Type B pancreatic cell (in vitro differentiated cells): ENCODE results near the gene IPO9. TPM values are rescaled to one million over a fixed set of nuclear protein-coding genes. Genes with fewer than 3 reads are reported as not detected.

Source experiments
- DNase-seq: peaks from one replicate; pipeline ENCODE4 v3.0.0; 2021; ENCODE audit warnings: mixed read lengths; ENCODE audit not compliant: unreplicated experiment; ENCODE audit errors: extremely low spot score
- H3K27ac Mint-ChIP-seq: 2 replicates; pipeline ENCODE4 v1.8.0; 2021; ENCODE audit warnings: mild to moderate bottlenecking, mixed read lengths
- H3K27me3 Mint-ChIP-seq: 2 replicates; pipeline ENCODE4 v1.8.0; 2021; ENCODE audit warnings: mixed read lengths
- H3K36me3 Mint-ChIP-seq: 2 replicates; pipeline ENCODE4 v1.8.0; 2021; ENCODE audit warnings: mixed read lengths
- H3K4me1 Mint-ChIP-seq: one replicate; pipeline ENCODE4 v1.8.0; 2021; ENCODE audit warnings: mixed read lengths; ENCODE audit not compliant: unreplicated experiment
- H3K4me3 Mint-ChIP-seq: 2 replicates; pipeline ENCODE4 v1.8.0; 2021; ENCODE audit warnings: mild to moderate bottlenecking, mixed read lengths
- H3K9me3 Mint-ChIP-seq: 2 replicates; pipeline ENCODE4 v1.8.0; 2021; ENCODE audit warnings: mixed read lengths
- CTCF ChIP-seq: fragments of 200-600 bp; sonication (generic); conservative IDR thresholded peaks from 2 replicates; pipeline ENCODE4 v1.5.0; 2021; ENCODE audit warnings: antibody characterized with exemption, mild to moderate bottlenecking
- total RNA-seq: library from RNA; stranded (reverse); gene quantifications from 2 replicates; pipeline ENCODE4 v1.2.1, GENCODE V29; 2021; ENCODE audit warnings: low replicate concordance

The IPO9 gene
- total RNA-seq, 1 donor from 2014 or later: 92.4 TPM

- Mint-ChIP-seq H3K9me3 (no peaks in the 10 kb centered on the region), H3K27me3 (peaks cover 10% of the 10 kb centered on the region), H3K4me3 (no peak overlapping the region), H3K36me3 (peaks cover 3% of the 10 kb centered on the region), H3K27ac (no peak overlapping the region), H3K4me1 (peaks cover 12% of the 10 kb centered on the region)
- no peak for DNase-seq
- TF ChIP-seq CTCF: no peak
These were observed 65.6 kb downstream of the IPO9 start for GRCh38 chr1:201894343-201895119.

- Mint-ChIP-seq H3K27ac (no peak overlapping the region), H3K4me3 (no peak overlapping the region), H3K27me3 (peaks cover 7% of the 10 kb centered on the region), H3K4me1 (peaks cover 12% of the 10 kb centered on the region), H3K36me3 (peaks cover 3% of the 10 kb centered on the region), H3K9me3 (no peaks in the 10 kb centered on the region)
- no peak for TF ChIP-seq CTCF
- DNase-seq: no peak
These were observed 66.2 kb downstream of the IPO9 start for GRCh38 chr1:201895120-201895665.

GRCh38 chr1:201895913-201896807 is 67.2 kb downstream of the IPO9 start:
- Mint-ChIP-seq H3K4me3 (peak overlapping the region; percentile 2), H3K27me3 (no peaks in the 10 kb centered on the region), H3K9me3 (no peaks in the 10 kb centered on the region), H3K36me3 (peaks cover 3% of the 10 kb centered on the region), H3K4me1 (peaks cover 12% of the 10 kb centered on the region), H3K27ac (peak overlapping the region; percentile 64)
- peak; percentile 99 for TF ChIP-seq CTCF
- peak; percentile 92 for DNase-seq

- Mint-ChIP-seq H3K4me3 (no peak overlapping the region), H3K4me1 (peaks cover 12% of the 10 kb centered on the region), H3K27me3 (no peaks in the 10 kb centered on the region), H3K27ac (no peak overlapping the region), H3K36me3 (peaks cover 3% of the 10 kb centered on the region), H3K9me3 (no peaks in the 10 kb centered on the region)
- TF ChIP-seq CTCF: no peak
- no peak for DNase-seq
These were observed 68.0 kb downstream of the IPO9 start for GRCh38 chr1:201896951-201897391.

- no peak overlapping the region for H3K4me3 Mint-ChIP-seq
- no peak for DNase-seq
- no peak for TF ChIP-seq CTCF
- peaks cover 3% of the 10 kb centered on the region for H3K36me3 Mint-ChIP-seq
- peaks cover 12% of the 10 kb centered on the region for H3K4me1 Mint-ChIP-seq
- H3K27me3 Mint-ChIP-seq: no peaks in the 10 kb centered on the region
- H3K27ac Mint-ChIP-seq: no peak overlapping the region
- H3K9me3 Mint-ChIP-seq: no peaks in the 10 kb centered on the region
These were observed 69.4 kb downstream of the IPO9 start for GRCh38 chr1:201898240-201898894.
